Fibroblast of lung (primary cell): ENCODE results near the gene ROBO2.

Source experiments
- CTCF ChIP-seq, 2 donors: IDR thresholded peaks in 1 of 2; conservative IDR thresholded peaks in 1 of 2; 1 replicate in 1 of 2; 2 replicates in 1 of 2; pipeline ENCODE4 v1.5.1; 2011 to 2012; ENCODE audit warnings: low read length in 2 of 2, control low read depth in 1 of 2, inconsistent platforms in 1 of 2, low read depth in 1 of 2, mild to moderate bottlenecking in 1 of 2
- EZH2 ChIP-seq: IDR thresholded peaks from 2 replicates; pipeline ENCODE4 v1.5.1; 2012; ENCODE audit warnings: low read length, control low read depth, mild to moderate bottlenecking; ENCODE audit errors: missing control alignments

- TF ChIP-seq CTCF (conservative IDR thresholded peaks at IDR 0.05 in 1 of 2, IDR thresholded peaks at IDR 0.05 in 1 of 2; ENCODE audit: low read depth in 1 of 2, low read length in 2 of 2) (no peak), EZH2 (no peak)
Measured at GRCh38 chr3:77577264-77577663, 537.4 kb downstream of the ROBO2 start.
